K562 (cell line): ENCODE results near the gene VTN. TPM values are rescaled to one million over a fixed set of nuclear protein-coding genes. Genes with fewer than 3 reads are reported as not detected.

ENCODE experiments used
- ATAC-seq: fragments of 200-7000 bp; cut with Tn5 transposase; 3 replicates; pipeline ENCODE4 v1.9.1; 2020; ENCODE audit warnings: moderate library complexity
- BruUV-seq: library from RNA; stranded (reverse); fragments of 400-500 nt; replicated peaks from 2 replicates; lab custom pipeline; 2021; lab: Mats Ljungman, UMichigan
- CTCF ChIA-PET: fragments of 300-600 bp; formaldehyde crosslinking; extraction: SDS; loops from one replicate; lab custom pipeline; 2021; ENCODE audit warnings: low intra/inter-chr PET ratio; lab: Yijun Ruan, JAX
- POLR2A ChIA-PET: fragments of 300-600, 350-650 bp; sonication (Branson Sonifier 250); formaldehyde crosslinking; extraction: SDS; loops from one replicate; lab custom pipeline; 2021; ENCODE audit warnings: antibody characterized with exemption, inconsistent platforms; lab: Yijun Ruan, JAX
- DNase-seq, 4 experiments: peaks; one replicate each; pipeline versions ENCODE4 v3.0.0 to v3.0.0-alpha.2; 2011 to 2018; ENCODE audit warnings: low spot score in 3 of 4, mixed read lengths in 3 of 4; ENCODE audit errors: extremely low read depth in 1 of 4
- FAIRE-seq: peaks from 2 replicates; lab custom pipeline; 2011; peaks lifted over from hg19 to GRCh38; lab: Jason Lieb, UNC
- H2AFZ ChIP-seq: 2 replicates; pipeline ENCODE4 v1.6.0; 2011; ENCODE audit warnings: low read depth, low read length, control low read depth, inconsistent platforms
- H3K27ac ChIP-seq: fragments of 200-600 bp; 3 replicates; pipeline ENCODE4 v1.8.0; 2011; ENCODE audit warnings: low read depth, mild to moderate bottlenecking, control low read depth, inconsistent platforms, low read length, moderate library complexity, mixed read lengths; ENCODE audit errors: extremely low read depth
- H3K27me3 ChIP-seq, 2 experiments: fragments of 300-600 bp in 1 of 2; 2 replicates in 1 of 2; 3 replicates in 1 of 2; pipeline versions ENCODE4 v1.6.0 to v1.8.0; 2011; ENCODE audit warnings: inconsistent platforms in 2 of 2, low read length in 2 of 2, mild to moderate bottlenecking in 1 of 2, mixed read lengths in 1 of 2, moderate library complexity in 1 of 2; ENCODE audit not compliant: control insufficient read depth in 2 of 2, insufficient read depth in 2 of 2
- H3K36me3 ChIP-seq: fragments of 300-600 bp; 3 replicates; pipeline ENCODE4 v1.8.0; 2011; ENCODE audit warnings: mild to moderate bottlenecking, low read length, inconsistent platforms; ENCODE audit not compliant: control insufficient read depth, insufficient read depth
- H3K4me1 ChIP-seq, 2 experiments: fragments of 200-600 bp in 1 of 2; replicated peaks in 1 of 2; 2 replicates in 1 of 2; 3 replicates in 1 of 2; pipeline versions ENCODE4 v1.5.1 to v1.8.0; 2011; ENCODE audit warnings: inconsistent platforms in 2 of 2, low read length in 2 of 2, mild to moderate bottlenecking in 1 of 2, mixed read lengths in 1 of 2, moderate library complexity in 1 of 2; ENCODE audit not compliant: control insufficient read depth in 2 of 2, insufficient read depth in 2 of 2
- H3K4me2 ChIP-seq: 2 replicates; pipeline ENCODE4 v1.6.1; 2011; ENCODE audit warnings: low read length, control low read depth, inconsistent platforms, mixed read lengths; ENCODE audit not compliant: insufficient read depth
- H3K4me3 ChIP-seq: fragments of 200-600 bp; sonication (generic), shearing (Covaris generic); 2 replicates; pipeline ENCODE4 v1.5.1; 2016; ENCODE audit warnings: control low read depth, inconsistent platforms
- H3K79me2 ChIP-seq: fragments of 200-600 bp; 3 replicates; pipeline ENCODE4 v1.8.0; 2011; ENCODE audit warnings: low read length, inconsistent platforms; ENCODE audit not compliant: control insufficient read depth, insufficient read depth
- H3K9ac ChIP-seq, 2 experiments: 2 replicates each; pipeline versions ENCODE4 v1.6.0 to v1.6.1; 2011; ENCODE audit warnings: low read depth in 2 of 2, low read length in 2 of 2, control low read depth in 1 of 2, inconsistent platforms in 1 of 2, mild to moderate bottlenecking in 1 of 2, mixed read lengths in 1 of 2; ENCODE audit not compliant: insufficient read depth in 1 of 2
- H3K9me1 ChIP-seq: one replicate; pipeline ENCODE4 v1.6.0; 2011; ENCODE audit warnings: inconsistent platforms, mild to moderate bottlenecking, low read length, moderate library complexity; ENCODE audit not compliant: control insufficient read depth, insufficient read depth
- H3K9me3 ChIP-seq: replicated peaks from 2 replicates; pipeline ENCODE4 v1.5.1; 2011; ENCODE audit warnings: low read depth, low read length, inconsistent platforms; ENCODE audit not compliant: control insufficient read depth, insufficient read depth
- H4K20me1 ChIP-seq: replicated peaks from 2 replicates; pipeline ENCODE4 v1.6.1; 2011; ENCODE audit warnings: low read length, inconsistent platforms, mixed read lengths; ENCODE audit not compliant: control insufficient read depth, insufficient read depth
- FIP1L1 ChIP-seq: fragments of 200-400 bp; formaldehyde crosslinking; IDR thresholded peaks from 2 replicates; pipeline ENCODE4 v1.6.1; 2018; ENCODE audit warnings: mild to moderate bottlenecking, low read depth, low read length; ENCODE audit not compliant: poor library complexity, severe bottlenecking
- POLR2A ChIP-seq: fragments of 450-650 bp; conservative IDR thresholded peaks from 2 replicates; pipeline ENCODE4 v1.6.1; 2016
- POLR2G ChIP-seq: fragments of 200-400 bp; formaldehyde crosslinking; IDR thresholded peaks from 2 replicates; pipeline ENCODE4 v1.6.1; 2017; ENCODE audit warnings: low read depth, mild to moderate bottlenecking, antibody characterized with exemption, low read length, moderate library complexity
- RBFOX2 ChIP-seq: fragments of 200-400 bp; formaldehyde crosslinking; IDR thresholded peaks from 2 replicates; pipeline ENCODE4 v1.6.1; 2017; ENCODE audit warnings: low read depth, mild to moderate bottlenecking, low read length, moderate library complexity
- ZBTB5 ChIP-seq: fragments of 450-650 bp; IDR thresholded peaks from 2 replicates; pipeline ENCODE4 v1.6.1; 2017; ENCODE audit warnings: antibody characterized with exemption
- WGBS: fragments of 100-300 bp; shearing (Covaris generic); methylation state at CpG from one replicate; pipeline ENCODE4 v1.1.6; 2016; ENCODE audit warnings: low coverage, mixed read lengths; ENCODE audit not compliant: insufficient coverage; ENCODE audit errors: missing lambda C conversion rate; 5-methylcytosine and 5-hydroxymethylcytosine counted together
- in situ Hi-C: fragments of 300-500 bp; cut with MboI; formaldehyde crosslinking; loops from 4 replicates; pipeline ENCODE4 v1.15.0; 2018; ENCODE audit warnings: inconsistent platforms, mixed read lengths
- intact Hi-C: fragments of 100-400 bp; cut with micrococcal nuclease; formaldehyde crosslinking; loops from 2 replicates; pipeline ENCODE4 v1.14.2; 2022
- polyA plus RNA-seq, 8 experiments: library from polyadenylated mRNA; depleted of rRNA in 4 of 8; stranded (reverse) in 5 of 8; unstranded in 3 of 8; fragments of >200 nt; fragmentation: Nextera tagmentation in 2 of 8; fragmentation: Illumina TruSeq in 1 of 8; extraction: Ambion mirVana in 2 of 8; extraction: Trizol in 1 of 8; gene quantifications; 2 replicates each; pipeline versions ENCODE4 v1.2.1 to v1.2.3, GENCODE V29; 2011 to 2014; ENCODE audit warnings: inconsistent platforms in 1 of 8, missing spikeins in 1 of 8
- total RNA-seq, 7 experiments: library from RNA; depleted of rRNA in 6 of 7; stranded (reverse); fragments of >200 nt in 6 of 7; fragmentation: Illumina TruSeq in 2 of 7; extraction: Trizol in 2 of 7; gene quantifications; 2 replicates each; pipeline versions ENCODE4 v1.2.1 to v1.2.3, GENCODE V29; 2011 to 2021; ENCODE audit warnings: low replicate concordance in 1 of 7
- TF ChIP-seq, protein P1 (sequence below): fragments of 450-650 bp; IDR thresholded peaks from one replicate; pipeline ENCODE4 v1.6.1; 2018; ENCODE audit warnings: mild to moderate bottlenecking, moderate library complexity; ENCODE audit not compliant: partially characterized antibody
- TF ChIP-seq, protein P2 (sequence below): fragments of 250-450 bp; sonication (Bioruptor Pico); IDR thresholded peaks from 2 replicates; pipeline ENCODE4 v1.6.1; 2021; ENCODE audit warnings: mild to moderate bottlenecking

Gene VTN
- total and polyA plus RNA-seq, 9 of the 15 experiments (the other 6 are each of a cell fraction or from before 2014, with no cell fraction given), result 0.13 to 1.0 (median 0.29) TPM; not detected in 1

GRCh38 chr17:28365487-28365886, 4.6 kb downstream of the VTN start (continued):
- TF ChIP-seq, protein P1, sequence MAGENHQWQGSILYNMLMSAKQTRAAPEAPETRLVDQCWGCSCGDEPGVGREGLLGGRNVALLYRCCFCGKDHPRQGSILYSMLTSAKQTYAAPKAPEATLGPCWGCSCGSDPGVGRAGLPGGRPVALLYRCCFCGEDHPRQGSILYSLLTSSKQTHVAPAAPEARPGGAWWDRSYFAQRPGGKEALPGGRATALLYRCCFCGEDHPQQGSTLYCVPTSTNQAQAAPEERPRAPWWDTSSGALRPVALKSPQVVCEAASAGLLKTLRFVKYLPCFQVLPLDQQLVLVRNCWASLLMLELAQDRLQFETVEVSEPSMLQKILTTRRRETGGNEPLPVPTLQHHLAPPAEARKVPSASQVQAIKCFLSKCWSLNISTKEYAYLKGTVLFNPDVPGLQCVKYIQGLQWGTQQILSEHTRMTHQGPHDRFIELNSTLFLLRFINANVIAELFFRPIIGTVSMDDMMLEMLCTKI, result no peak
- TF ChIP-seq, protein P2, sequence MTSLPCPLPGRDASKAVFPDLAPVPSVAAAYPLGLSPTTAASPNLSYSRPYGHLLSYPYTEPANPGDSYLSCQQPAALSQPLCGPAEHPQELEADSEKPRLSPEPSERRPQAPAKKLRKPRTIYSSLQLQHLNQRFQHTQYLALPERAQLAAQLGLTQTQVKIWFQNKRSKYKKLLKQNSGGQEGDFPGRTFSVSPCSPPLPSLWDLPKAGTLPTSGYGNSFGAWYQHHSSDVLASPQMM (CRISPR knock-in tag), result no peak
- no peak for TF ChIP-seq FIP1L1
- TF ChIP-seq, all 486 proteins: peak for 0

- 0 out of 2 replicates have a peak, but pooled peaks cover under 1% of the 10 kb centered on the region for H4K20me1 ChIP-seq
- no peak within 1 kb of the TSS for H3K4me2 ChIP-seq
- H3K27ac ChIP-seq, result no peak within 1 kb of the TSS
- peak within 1 kb of the TSS in 1 of 2 experiments; percentile 35; a peak in 2 of 4 replicates for H3K9ac ChIP-seq
- no peaks in the 10 kb centered on the region for H3K9me3 ChIP-seq
- peaks cover 42% of the 10 kb centered on the region for H3K36me3 ChIP-seq
- peak; percentile 29; the same call in 1 of the 2 replicates for TF ChIP-seq RBFOX2
- 0 out of 2 replicates have a peak, but pooled peaks have one; percentile 21 for TF ChIP-seq POLR2A
- peak; percentile 52 for TF ChIP-seq POLR2G
- no peak for TF ChIP-seq ZBTB5
- H3K27me3 ChIP-seq, result no peaks in the 10 kb centered on the region
- intact Hi-C loops, result no loop called here
- CTCF ChIA-PET, result no interaction called here
- peaks cover 3 to 22% of the 10 kb centered on the region in 2 experiments; a peak in 4 of 5 replicates for H3K4me1 ChIP-seq
- no TSS peak for BruUV-seq
- H2AFZ ChIP-seq, result no peak within 1 kb of the TSS
- FAIRE-seq (no peak), ATAC-seq (no peak), DNase-seq (no peak)
- no peak within 1 kb of the TSS for H3K4me3 ChIP-seq
- no peaks in the 10 kb centered on the region for H3K9me1 ChIP-seq
- WGBS, result 81% methylated on average over 12 of the region's 13 CpGs
- in situ Hi-C loops, result no loop called here
- no peaks in the 10 kb centered on the region for H3K79me2 ChIP-seq
- POLR2A ChIA-PET, result interaction anchor here (0.7 to 2.8 kb wide), 4 partner anchors 10 to 72 kb away, joined by 3 to 9 read pairs (median 6); no protein-coding TSS in a partner anchor
Measured at GRCh38 chr17:28364665-28365363, 5.3 kb downstream of the VTN start, which contains the start of gene SEBOX. Gene SEBOX, minus strand, starts transcription at chr17:28365199. Its CDS starts 48 bp downstream, at chr17:28365151.
